ENCODE results near the gene EEF1A1.

DNA sequence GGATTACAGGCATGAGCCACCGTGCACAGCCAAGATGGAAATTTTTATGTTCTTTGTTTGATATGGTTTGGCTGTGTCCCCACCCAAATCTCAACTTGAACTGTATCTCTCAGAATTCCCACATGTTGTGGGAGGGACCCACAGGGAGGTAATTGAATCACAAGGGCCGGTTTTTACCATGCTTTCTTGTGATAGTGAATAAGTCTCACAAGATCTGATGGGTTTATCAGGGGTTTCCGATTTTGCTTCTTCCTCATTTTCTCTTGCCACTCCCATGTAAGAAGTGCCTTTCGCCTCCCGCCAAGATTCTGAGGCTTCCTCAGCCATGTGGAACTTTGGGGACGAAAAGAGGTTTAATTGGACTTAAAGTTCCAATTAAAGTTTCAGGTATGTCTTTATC lies 14.6 kb downstream of the EEF1A1 start:
- TF ChIP-seq, protein P1, sequence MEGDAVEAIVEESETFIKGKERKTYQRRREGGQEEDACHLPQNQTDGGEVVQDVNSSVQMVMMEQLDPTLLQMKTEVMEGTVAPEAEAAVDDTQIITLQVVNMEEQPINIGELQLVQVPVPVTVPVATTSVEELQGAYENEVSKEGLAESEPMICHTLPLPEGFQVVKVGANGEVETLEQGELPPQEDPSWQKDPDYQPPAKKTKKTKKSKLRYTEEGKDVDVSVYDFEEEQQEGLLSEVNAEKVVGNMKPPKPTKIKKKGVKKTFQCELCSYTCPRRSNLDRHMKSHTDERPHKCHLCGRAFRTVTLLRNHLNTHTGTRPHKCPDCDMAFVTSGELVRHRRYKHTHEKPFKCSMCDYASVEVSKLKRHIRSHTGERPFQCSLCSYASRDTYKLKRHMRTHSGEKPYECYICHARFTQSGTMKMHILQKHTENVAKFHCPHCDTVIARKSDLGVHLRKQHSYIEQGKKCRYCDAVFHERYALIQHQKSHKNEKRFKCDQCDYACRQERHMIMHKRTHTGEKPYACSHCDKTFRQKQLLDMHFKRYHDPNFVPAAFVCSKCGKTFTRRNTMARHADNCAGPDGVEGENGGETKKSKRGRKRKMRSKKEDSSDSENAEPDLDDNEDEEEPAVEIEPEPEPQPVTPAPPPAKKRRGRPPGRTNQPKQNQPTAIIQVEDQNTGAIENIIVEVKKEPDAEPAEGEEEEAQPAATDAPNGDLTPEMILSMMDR (conservative IDR thresholded peaks at IDR 0.05 in 1 of 2, IDR thresholded peaks at IDR 0.05 in 1 of 2; ENCODE audit: low read depth in 1 of 2, low read length in 2 of 2): no peak
- TF ChIP-seq EZH2 (IDR thresholded peaks at IDR 0.05; ENCODE audit: low read length, missing control alignments): no peak
